ENCODE measurements around the gene TESK2. TPM values are rescaled to one million over a fixed set of nuclear protein-coding genes. Genes with fewer than 3 reads are reported as not detected.

The TESK2 gene
- total RNA-seq, 1 donor from 2014 or later = 1.9 TPM

GRCh38 chr1:45351508-45351907 is 139.5 kb downstream of the TESK2 start:
- Mint-ChIP-seq H3K9me3 (no peaks in the 10 kb centered on the region), H3K4me1 (peaks cover 15% of the 10 kb centered on the region), H3K27ac (ENCODE audit: unreplicated experiment) (no peak overlapping the region), H3K4me3 (no peak overlapping the region), H3K27me3 (ENCODE audit: low read depth) (no peaks in the 10 kb centered on the region), H3K36me3 (ENCODE audit: low read depth) (no peaks in the 10 kb centered on the region)
- no peak for DNase-seq (ENCODE audit: low read depth, low spot score)
- no peak for TF ChIP-seq CTCF (conservative IDR thresholded peaks at IDR 0.05)

- no peak for DNase-seq (ENCODE audit: low read depth, low spot score)
- H3K36me3 Mint-ChIP-seq (ENCODE audit: low read depth) = peaks cover 11% of the 10 kb centered on the region
- no peaks in the 10 kb centered on the region for H3K27me3 Mint-ChIP-seq (ENCODE audit: low read depth)
- no peak for TF ChIP-seq CTCF (conservative IDR thresholded peaks at IDR 0.05)
- no peak overlapping the region for H3K4me3 Mint-ChIP-seq
- no peaks in the 10 kb centered on the region for H3K9me3 Mint-ChIP-seq
- H3K4me1 Mint-ChIP-seq = peaks cover 15% of the 10 kb centered on the region
- no peak overlapping the region for H3K27ac Mint-ChIP-seq (ENCODE audit: unreplicated experiment)
These were observed 141.8 kb downstream of the TESK2 start for GRCh38 chr1:45348966-45349677.

- Mint-ChIP-seq H3K4me3 (no peak overlapping the region), H3K4me1 (peaks cover 15% of the 10 kb centered on the region), H3K27ac (ENCODE audit: unreplicated experiment) (no peak overlapping the region), H3K27me3 (ENCODE audit: low read depth) (no peaks in the 10 kb centered on the region), H3K9me3 (no peaks in the 10 kb centered on the region), H3K36me3 (ENCODE audit: low read depth) (peaks cover 11% of the 10 kb centered on the region)
- no peak for DNase-seq (ENCODE audit: low read depth, low spot score)
- no peak for TF ChIP-seq CTCF (conservative IDR thresholded peaks at IDR 0.05)
These were observed 142.4 kb downstream of the TESK2 start for GRCh38 chr1:45348609-45348965.

GRCh38 chr1:45348020-45348419 is 142.9 kb downstream of the TESK2 start:
- Mint-ChIP-seq H3K27ac (ENCODE audit: unreplicated experiment) (no peak overlapping the region), H3K27me3 (ENCODE audit: low read depth) (no peaks in the 10 kb centered on the region), H3K4me3 (no peak overlapping the region), H3K4me1 (peaks cover 15% of the 10 kb centered on the region), H3K9me3 (no peaks in the 10 kb centered on the region), H3K36me3 (ENCODE audit: low read depth) (peaks cover 11% of the 10 kb centered on the region)
- DNase-seq (ENCODE audit: low read depth, low spot score) = no peak
- TF ChIP-seq CTCF (conservative IDR thresholded peaks at IDR 0.05) = no peak

- peaks cover 21% of the 10 kb centered on the region for H3K4me1 Mint-ChIP-seq
- DNase-seq (ENCODE audit: low read depth, low spot score) = no peak
- peaks cover 15% of the 10 kb centered on the region for H3K36me3 Mint-ChIP-seq (ENCODE audit: low read depth)
- H3K4me3 Mint-ChIP-seq = no peak overlapping the region
- no peak overlapping the region for H3K27ac Mint-ChIP-seq (ENCODE audit: unreplicated experiment)
- H3K9me3 Mint-ChIP-seq = no peaks in the 10 kb centered on the region
- TF ChIP-seq CTCF (conservative IDR thresholded peaks at IDR 0.05) = no peak
- H3K27me3 Mint-ChIP-seq (ENCODE audit: low read depth) = no peaks in the 10 kb centered on the region
These were observed 144.5 kb downstream of the TESK2 start for GRCh38 chr1:45346473-45346872.
